Measurements from ENCODE around the gene TMC1. TPM values are rescaled to one million over a fixed set of nuclear protein-coding genes. Genes with fewer than 3 reads are reported as not detected.

TMC1 gene
- total and polyA plus RNA-seq, 11 donors, result 0.07 to 0.75 (median 0.33) TPM; not detected in 5

GRCh38 chr9:72581694-72582093 lies 60.3 kb downstream of the TMC1 start:
- Histone ChIP-seq H3K36me3 (no peaks in the 10 kb centered on the region), H3K4me3 (no peak overlapping the region), H3K9me3 (no peaks in the 10 kb centered on the region), H3K27ac (no peak overlapping the region), H3K27me3 (no peaks in the 10 kb centered on the region), H3K4me1 (peaks cover 0 to 60% (median 23%) of the 10 kb centered on the region in 12 donors)
- DNase-seq (no peak), ATAC-seq (no peak)
- WGBS, 4 donors, result 81 to 94% (median 91%) methylated on average over 9 of the region's 9 CpGs
- TF ChIP-seq CTCF (IDR thresholded peaks at IDR 0.05) (no peak), POLR2A (IDR thresholded peaks at IDR 0.05) (no peak)
- intact Hi-C loops (cut with DNase I), result loop anchor here in 1 of 10 donors (10.0 kb wide), 1 partner anchor 57 kb away; the partner anchor contains the start of gene TMC1

GRCh38 chr9:72583370-72583769 lies 62.0 kb downstream of the TMC1 start:
- no peaks in the 10 kb centered on the region for H3K9me3 ChIP-seq
- no peak overlapping the region for H3K27ac ChIP-seq
- intact Hi-C loops (cut with DNase I), result loop anchor here in 1 of 10 donors (10.0 kb wide), 1 partner anchor 59 kb away; the partner anchor contains the start of gene TMC1
- no peaks in the 10 kb centered on the region for H3K36me3 ChIP-seq
- peaks cover 0 to 49% (median 11%) of the 10 kb centered on the region in 12 donors for H3K4me1 ChIP-seq
- H3K4me3 ChIP-seq, result no peak overlapping the region
- H3K27me3 ChIP-seq, result no peaks in the 10 kb centered on the region
- DNase-seq, result no peak
- ATAC-seq, result no peak
- no peak for TF ChIP-seq CTCF (IDR thresholded peaks at IDR 0.05)

- peak overlapping the region in 1 of 12 donors; percentile 35 for H3K27ac ChIP-seq
- ATAC-seq, result peak in 3 of 4 donors; percentile 41 to 68 (median 48)
- intact Hi-C loops (cut with DNase I), result loop anchor here in 1 of 10 donors (10.0 kb wide), 1 partner anchor 62 kb away; the partner anchor contains the start of gene TMC1
- H3K9me3 ChIP-seq, result no peaks in the 10 kb centered on the region
- no peak for DNase-seq
- H3K36me3 ChIP-seq, result no peaks in the 10 kb centered on the region
- no peak for TF ChIP-seq CTCF (IDR thresholded peaks at IDR 0.05)
- TF ChIP-seq POLR2A (IDR thresholded peaks at IDR 0.05), result no peak
- H3K27me3 ChIP-seq, result no peaks in the 10 kb centered on the region
- no peak overlapping the region for H3K4me3 ChIP-seq
- H3K4me1 ChIP-seq, result peaks cover 0 to 51% (median 0%) of the 10 kb centered on the region in 12 donors
- 83 to 91% (median 84%) methylated on average over 5 of the region's 5 CpGs for WGBS, 4 donors
These were observed 65.2 kb downstream of the TMC1 start for GRCh38 chr9:72586388-72587130.

- no peak overlapping the region for H3K27ac ChIP-seq
- no peak overlapping the region for H3K4me3 ChIP-seq
- no peaks in the 10 kb centered on the region for H3K27me3 ChIP-seq
- H3K4me1 ChIP-seq, result peaks cover 0 to 60% (median 3%) of the 10 kb centered on the region in 12 donors
- TF ChIP-seq POLR2A (IDR thresholded peaks at IDR 0.05) (no peak), CTCF (IDR thresholded peaks at IDR 0.05) (no peak)
- intact Hi-C loops (cut with DNase I), result loop anchor here in 1 of 10 donors (10.0 kb wide), 1 partner anchor 64 kb away; the partner anchor contains the start of gene TMC1
- H3K9me3 ChIP-seq, result no peaks in the 10 kb centered on the region
- ATAC-seq, result no peak
- no peaks in the 10 kb centered on the region for H3K36me3 ChIP-seq
- no peak for DNase-seq
These were observed 66.9 kb downstream of the TMC1 start for GRCh38 chr9:72588336-72588735.
